Esophagus squamous epithelium (tissue), 5 donors: ENCODE results near the gene TPPP. TPM values are rescaled to one million over a fixed set of nuclear protein-coding genes. Genes with fewer than 3 reads are reported as not detected.
"Not testable (repeated sequence)": the region's sequence is repeated elsewhere in the genome, so short reads cannot be mapped to it uniquely, and the experiment has no call there.

Experiments used
- DNase-seq: peaks from one replicate; lab custom pipeline; 2025; lab: John Stamatoyannopoulos, UW
- H3K27ac ChIP-seq, 4 donors: fragments of 200-600 bp; sonication (generic); one replicate each; pipeline ENCODE4 v1.5.1; 2016 to 2019; ENCODE audit warnings: mild to moderate bottlenecking in 1 of 4
- H3K27me3 ChIP-seq, 4 donors: fragments of 200-600 bp; sonication (generic); 1 replicate in 3 of 4; 2 replicates in 1 of 4; pipeline versions ENCODE4 v1.5.1 to v1.6.0; 2017 to 2021; ENCODE audit warnings: antibody characterized with exemption in 1 of 4
- H3K36me3 ChIP-seq, 3 donors: fragments of 200-600 bp; sonication (generic); one replicate each; pipeline ENCODE4 v1.5.1; 2016 to 2019
- H3K4me1 ChIP-seq, 3 donors: fragments of 200-600 bp; sonication (generic); one replicate each; pipeline ENCODE4 v1.5.1; 2017 to 2019
- H3K4me3 ChIP-seq, 4 donors: fragments of 200-600 bp; sonication (generic); 1 replicate in 3 of 4; 2 replicates in 1 of 4; pipeline ENCODE4 v1.5.1; 2016 to 2019; ENCODE audit warnings: mild to moderate bottlenecking in 2 of 4, moderate library complexity in 1 of 4
- H3K9me3 ChIP-seq, 3 donors: fragments of 200-600 bp; sonication (generic); one replicate each; pipeline ENCODE4 v1.5.1; 2016 to 2019
- CTCF ChIP-seq, 6 experiments: fragments of 450-650 bp in 4 of 6; fragments of 200-600 bp in 2 of 6; sonication (generic) in 2 of 6; IDR thresholded peaks; one replicate each; pipeline ENCODE4 v1.5.1; 2016 to 2019; ENCODE audit warnings: antibody characterized with exemption in 6 of 6, mild to moderate bottlenecking in 4 of 6, moderate library complexity in 4 of 6
- POLR2A ChIP-seq, 4 donors: fragments of 450-650 bp; IDR thresholded peaks; one replicate each; pipeline ENCODE4 v1.6.1; 2017; ENCODE audit warnings: antibody characterized with exemption in 4 of 4, mild to moderate bottlenecking in 4 of 4, moderate library complexity in 3 of 4
- WGBS, 2 donors: methylation state at CpG; one replicate each; pipeline ENCODE4 v1.1.5; 2018; 5-methylcytosine and 5-hydroxymethylcytosine counted together
- intact Hi-C: fragments of 100-400 bp; cut with DNase I; formaldehyde crosslinking; loops from one replicate; pipeline ENCODE4 v1.15.0; 2022
- total RNA-seq, 4 donors: library from RNA; depleted of rRNA; stranded (reverse); fragments of >200 nt; gene quantifications; one replicate each; pipeline ENCODE4 v1.1.0, GENCODE V29; 2016
- donor health status: DM: yes; HTN: yes; CAD: no.

The TPPP gene
- total RNA-seq, 4 donors from 2014 or later = 1.7 to 5.8 (median 5.5) TPM

GRCh38 chr5:717143-717542 is 24.0 kb upstream of the TPPP start:
- Histone ChIP-seq H3K4me3 (no peak overlapping the region), H3K27me3 (no peaks in the 10 kb centered on the region), H3K27ac (no peak overlapping the region), H3K9me3 (peaks cover 0 to 10% (median 8%) of the 10 kb centered on the region in 3 donors), H3K4me1 (peaks cover 0 to 5% (median 0%) of the 10 kb centered on the region in 3 donors), H3K36me3 (no peaks in the 10 kb centered on the region)
- intact Hi-C loops = no loop called here
- 56 to 74% methylated on average over 7 of the region's 7 CpGs for WGBS, 2 donors
- TF ChIP-seq POLR2A (IDR thresholded peaks at IDR 0.05) = no peak
- TF ChIP-seq CTCF (IDR thresholded peaks at IDR 0.05) = no peak
- no peak for DNase-seq

GRCh38 chr5:716740-717139 is 23.6 kb upstream of the TPPP start:
- H3K27me3 ChIP-seq, H3K4me3 ChIP-seq, H3K36me3 ChIP-seq, intact Hi-C loops, DNase-seq, H3K27ac ChIP-seq, H3K4me1 ChIP-seq: not testable (repeated sequence)
- peaks cover 0 to 10% (median 8%) of the 10 kb centered on the region in 3 donors for H3K9me3 ChIP-seq
- 25 to 42% methylated on average over 4 of the region's 4 CpGs for WGBS, 2 donors

GRCh38 chr5:715636-716035 is 22.5 kb upstream of the TPPP start:
- H3K9me3 ChIP-seq = peaks cover 0 to 10% (median 8%) of the 10 kb centered on the region in 3 donors
- H3K27me3 ChIP-seq, H3K27ac ChIP-seq, intact Hi-C loops, H3K36me3 ChIP-seq, H3K4me1 ChIP-seq, DNase-seq, H3K4me3 ChIP-seq: not testable (repeated sequence)
- 85 to 89% methylated on average over 2 to 3 of the region's 4 CpGs for WGBS, 2 donors

- H3K36me3 ChIP-seq, H3K27ac ChIP-seq, DNase-seq, intact Hi-C loops, H3K27me3 ChIP-seq, H3K4me1 ChIP-seq, H3K9me3 ChIP-seq, H3K4me3 ChIP-seq: not testable (repeated sequence)
- WGBS, 2 donors = 76% methylated on average over 6 to 8 of the region's 8 CpGs
Measured at GRCh38 chr5:714215-715118, 21.3 kb upstream of the TPPP start.

- H3K27ac ChIP-seq, H3K36me3 ChIP-seq, DNase-seq, H3K4me3 ChIP-seq, H3K9me3 ChIP-seq, intact Hi-C loops, H3K4me1 ChIP-seq, H3K27me3 ChIP-seq: not testable (repeated sequence)
- WGBS, 2 donors = 45 to 68% methylated on average over 3 of the region's 3 CpGs
Measured at GRCh38 chr5:713686-714085, 20.5 kb upstream of the TPPP start.

GRCh38 chr5:708848-709517 is 15.8 kb upstream of the TPPP start:
- H3K4me1 ChIP-seq, intact Hi-C loops, H3K36me3 ChIP-seq, H3K27ac ChIP-seq, H3K4me3 ChIP-seq, H3K27me3 ChIP-seq, DNase-seq, H3K9me3 ChIP-seq: not testable (repeated sequence)
- 75 to 81% methylated on average over 1 to 2 of the region's 3 CpGs for WGBS, 2 donors

- H3K9me3 ChIP-seq, intact Hi-C loops, DNase-seq, H3K4me3 ChIP-seq, H3K4me1 ChIP-seq, H3K27me3 ChIP-seq, H3K27ac ChIP-seq, H3K36me3 ChIP-seq: not testable (repeated sequence)
- WGBS, 2 donors = 83 to 88% methylated on average over 4 of the region's 4 CpGs
Measured at GRCh38 chr5:708374-708773, 15.2 kb upstream of the TPPP start.

GRCh38 chr5:706127-706526 is 13.0 kb upstream of the TPPP start:
- WGBS, 2 donors = 73 to 78% methylated on average over 7 of the region's 7 CpGs
- DNase-seq, H3K27me3 ChIP-seq, H3K4me1 ChIP-seq, H3K36me3 ChIP-seq, H3K4me3 ChIP-seq, H3K9me3 ChIP-seq, intact Hi-C loops, H3K27ac ChIP-seq: not testable (repeated sequence)

GRCh38 chr5:696753-697702 is 3.9 kb upstream of the TPPP start:
- intact Hi-C loops, H3K4me3 ChIP-seq, H3K27ac ChIP-seq, H3K36me3 ChIP-seq, H3K27me3 ChIP-seq, DNase-seq: not testable (repeated sequence)
- Histone ChIP-seq H3K4me1 (peaks cover 0 to 11% (median 3%) of the 10 kb centered on the region in 3 donors), H3K9me3 (peaks cover 0 to 14% (median 10%) of the 10 kb centered on the region in 3 donors)
- WGBS, 2 donors = 91 to 94% methylated on average over 8 to 15 of the region's 21 CpGs

GRCh38 chr5:696191-696590 is 3.0 kb upstream of the TPPP start:
- peaks cover 0 to 14% (median 10%) of the 10 kb centered on the region in 3 donors for H3K9me3 ChIP-seq
- DNase-seq, H3K36me3 ChIP-seq, H3K4me3 ChIP-seq, H3K27me3 ChIP-seq, intact Hi-C loops, H3K27ac ChIP-seq: not testable (repeated sequence)
- WGBS, 2 donors = no CpG with 5 or more reads among the region's 8 CpGs
- H3K4me1 ChIP-seq = peaks cover 0 to 11% (median 3%) of the 10 kb centered on the region in 3 donors

GRCh38 chr5:695475-695874 is 2.3 kb upstream of the TPPP start:
- H3K27me3 ChIP-seq, H3K36me3 ChIP-seq, intact Hi-C loops, H3K4me3 ChIP-seq, DNase-seq, H3K27ac ChIP-seq: not testable (repeated sequence)
- Histone ChIP-seq H3K4me1 (peaks cover 0 to 11% (median 3%) of the 10 kb centered on the region in 3 donors), H3K9me3 (peaks cover 0 to 14% (median 10%) of the 10 kb centered on the region in 3 donors)
- no CpG with 5 or more reads among the region's 13 CpGs for WGBS, 2 donors
